CD4-positive, alpha-beta T cell (primary cell): Measurements from ENCODE around the gene TMC7. TPM values are rescaled to one million over a fixed set of nuclear protein-coding genes. Genes with fewer than 3 reads are reported as not detected.
"Not testable (repeated sequence)": the region's sequence is repeated elsewhere in the genome, so short reads cannot be mapped to it uniquely, and the experiment has no call there.

Experiments used
- ATAC-seq: fragments of 200-7000 bp; cut with Tn5 transposase; one replicate; pipeline ENCODE4 v1.10.0; 2022; ENCODE audit warnings: mild to moderate bottlenecking; ENCODE audit not compliant: poor library complexity
- CTCF ChIA-PET: fragments of 350-600 bp; sonication (Branson Sonifier 250); formaldehyde crosslinking; loops from one replicate; lab custom pipeline; 2021; ENCODE audit warnings: antibody characterized with exemption, inconsistent platforms; lab: Charles Lee
- POLR2A ChIA-PET: fragments of 350-600 bp; sonication (Branson Sonifier 250); formaldehyde crosslinking; loops from one replicate; lab custom pipeline; 2021; ENCODE audit warnings: antibody characterized with exemption, inconsistent platforms; lab: Charles Lee
- DNase-seq, 14 experiments: peaks; one replicate each; pipeline ENCODE4 v3.0.0-alpha.2; 2013 to 2020; ENCODE audit warnings: mixed read lengths in 2 of 14
- H3K27ac ChIP-seq, 2 donors: one replicate each; pipeline versions ENCODE4 v1.5.1 to v1.7.0; 2013; ENCODE audit warnings: low read length in 2 of 2, low read depth in 1 of 2, mild to moderate bottlenecking in 1 of 2
- H3K27me3 ChIP-seq, 2 experiments: 1 replicate in 1 of 2; 2 replicates in 1 of 2; pipeline versions ENCODE4 v1.6.1 to v1.7.0; 2013; ENCODE audit warnings: low read length in 2 of 2, control low read depth in 1 of 2, mild to moderate bottlenecking in 1 of 2, moderate library complexity in 1 of 2; ENCODE audit not compliant: insufficient read depth in 2 of 2, control insufficient read depth in 1 of 2
- H3K36me3 ChIP-seq: one replicate; pipeline ENCODE4 v1.6.1; 2013; ENCODE audit warnings: low read length, control low read depth; ENCODE audit not compliant: insufficient read depth
- H3K4me1 ChIP-seq: one replicate; pipeline ENCODE4 v1.6.1; 2013; ENCODE audit warnings: low read length, control low read depth; ENCODE audit not compliant: insufficient read depth
- H3K4me3 ChIP-seq: one replicate; pipeline ENCODE4 v1.5.1; 2013; ENCODE audit warnings: mild to moderate bottlenecking, low read length, moderate library complexity
- H3K9me3 ChIP-seq, 2 experiments: 1 replicate in 1 of 2; 2 replicates in 1 of 2; pipeline versions ENCODE4 v1.6.1 to v1.7.0; 2013; ENCODE audit warnings: low read length in 2 of 2, mild to moderate bottlenecking in 2 of 2, control low read depth in 1 of 2, moderate library complexity in 1 of 2; ENCODE audit not compliant: control insufficient read depth in 1 of 2, insufficient read depth in 1 of 2
- H3K27ac Mint-ChIP-seq: one replicate; pipeline ENCODE4 v1.8.0; 2020; ENCODE audit warnings: mixed read lengths
- H3K27me3 Mint-ChIP-seq: one replicate; pipeline ENCODE4 v1.8.0; 2021; ENCODE audit warnings: mixed read lengths
- H3K36me3 Mint-ChIP-seq: one replicate; pipeline ENCODE4 v1.8.0; 2021; ENCODE audit warnings: low read depth, mixed read lengths
- H3K4me1 Mint-ChIP-seq: one replicate; pipeline ENCODE4 v1.8.0; 2021; ENCODE audit warnings: low read depth, mixed read lengths
- H3K4me3 Mint-ChIP-seq: one replicate; pipeline ENCODE4 v1.8.0; 2020; ENCODE audit warnings: mild to moderate bottlenecking, mixed read lengths
- H3K9me3 Mint-ChIP-seq: one replicate; pipeline ENCODE4 v1.8.0; 2020; ENCODE audit warnings: mixed read lengths
- intact Hi-C, 2 experiments: fragments of 100-400 bp; cut with DNase I in 1 of 2; cut with micrococcal nuclease in 1 of 2; formaldehyde crosslinking; loops; one replicate each; pipeline versions ENCODE4 v1.15.1 to v1.9.0; 2023 to 2025; cut with DNase I, micrococcal nuclease
- total RNA-seq, 174 experiments: library from RNA in 2 of 174; stranded (reverse) in 2 of 174; gene quantifications; one replicate each; pipeline ENCODE4 v1.2.3 and lab custom pipeline; 2021 to 2026

Gene TMC7
- total RNA-seq, 2 experiments from 2014 or later, result not detected

- H3K27ac Mint-ChIP-seq, POLR2A ChIA-PET, DNase-seq: not testable (repeated sequence)
Observed at GRCh38 chr16:18993531-18993930, 9.8 kb downstream of the TMC7 start.

DNA sequence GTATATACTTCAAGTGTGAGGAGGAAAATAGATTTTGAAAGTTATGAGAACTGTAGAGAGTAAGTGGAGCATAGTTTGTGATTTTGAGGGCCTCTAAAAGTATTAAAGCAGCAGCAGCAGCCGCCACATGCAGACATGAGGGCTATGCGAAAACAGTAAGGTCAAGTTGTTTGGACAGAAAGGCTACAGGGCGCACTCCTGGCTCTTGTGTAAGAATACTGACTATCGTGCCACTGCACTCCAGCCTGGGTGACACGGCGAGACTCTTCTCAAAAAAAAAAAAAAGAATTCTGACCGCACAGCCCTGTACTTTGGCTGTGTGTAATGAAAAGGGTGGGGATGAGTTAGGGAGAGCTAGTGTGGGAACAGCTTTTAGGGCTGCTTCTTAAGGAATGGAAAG is 10.4 kb downstream of the TMC7 start:
- ATAC-seq, H3K27ac Mint-ChIP-seq, H3K27me3 Mint-ChIP-seq, H3K4me1 Mint-ChIP-seq, intact Hi-C loops, DNase-seq, CTCF ChIA-PET, H3K36me3 Mint-ChIP-seq, H3K4me1 ChIP-seq, H3K4me3 Mint-ChIP-seq, H3K9me3 Mint-ChIP-seq, H3K27me3 ChIP-seq, H3K4me3 ChIP-seq, H3K9me3 ChIP-seq, POLR2A ChIA-PET, H3K27ac ChIP-seq, H3K36me3 ChIP-seq: not testable (repeated sequence)

More at GRCh38 chr16:18993531-18993930, 9.8 kb downstream of the TMC7 start:
- intact Hi-C loops, H3K9me3 Mint-ChIP-seq, ATAC-seq, H3K4me1 Mint-ChIP-seq, H3K27ac ChIP-seq, H3K4me3 Mint-ChIP-seq, H3K36me3 Mint-ChIP-seq, H3K4me1 ChIP-seq, H3K4me3 ChIP-seq, CTCF ChIA-PET, H3K36me3 ChIP-seq, H3K27me3 Mint-ChIP-seq, H3K9me3 ChIP-seq, H3K27me3 ChIP-seq: not testable (repeated sequence)

- H3K4me1 ChIP-seq, H3K9me3 ChIP-seq, DNase-seq, H3K36me3 ChIP-seq, CTCF ChIA-PET, H3K9me3 Mint-ChIP-seq, H3K36me3 Mint-ChIP-seq, H3K4me3 ChIP-seq, H3K27ac ChIP-seq, H3K4me3 Mint-ChIP-seq, H3K27me3 Mint-ChIP-seq, POLR2A ChIA-PET, H3K27me3 ChIP-seq, H3K27ac Mint-ChIP-seq, ATAC-seq, H3K4me1 Mint-ChIP-seq: not testable (repeated sequence)
- intact Hi-C loops, result loop anchor here in 1 of 2 experiments (5.0 kb wide), 1 partner anchor 52 kb away; no protein-coding TSS in a partner anchor
Observed at GRCh38 chr16:18995406-18995805, 11.7 kb downstream of the TMC7 start.

DNA sequence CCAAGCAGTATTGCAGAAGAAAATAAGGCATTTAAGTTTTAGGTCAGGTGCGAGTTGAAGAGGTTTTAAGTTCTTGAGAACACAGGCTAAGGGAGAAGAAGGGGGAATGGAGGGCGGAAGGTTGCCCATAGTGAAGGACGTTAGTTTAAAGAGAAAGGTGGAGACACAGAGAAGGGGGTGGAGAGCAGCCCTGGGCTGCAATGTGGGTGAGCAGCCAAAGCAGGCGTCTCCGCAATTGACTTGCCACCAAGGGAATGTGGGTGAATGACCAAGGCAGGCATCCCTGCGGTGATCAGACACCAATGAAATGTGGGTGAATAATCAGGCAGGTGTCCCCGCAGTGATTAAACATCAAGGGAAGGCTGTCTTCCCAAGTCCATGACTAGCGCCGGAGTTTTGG is 12.8 kb downstream of the TMC7 start:
- H3K36me3 ChIP-seq, H3K4me3 ChIP-seq, H3K9me3 Mint-ChIP-seq, POLR2A ChIA-PET, H3K27me3 Mint-ChIP-seq, H3K27ac Mint-ChIP-seq, CTCF ChIA-PET, H3K9me3 ChIP-seq, ATAC-seq, H3K27me3 ChIP-seq, H3K27ac ChIP-seq, H3K4me1 ChIP-seq, H3K4me3 Mint-ChIP-seq, H3K36me3 Mint-ChIP-seq, DNase-seq, H3K4me1 Mint-ChIP-seq: not testable (repeated sequence)
- intact Hi-C loops, result loop anchor here in 1 of 2 experiments (5.0 kb wide), 1 partner anchor 51 kb away; no protein-coding TSS in a partner anchor

GRCh38 chr16:18997001-18997400 is 13.3 kb downstream of the TMC7 start:
- H3K4me1 ChIP-seq, ATAC-seq, H3K9me3 Mint-ChIP-seq, H3K27ac Mint-ChIP-seq, H3K27me3 ChIP-seq, POLR2A ChIA-PET, H3K4me3 ChIP-seq, CTCF ChIA-PET, H3K4me1 Mint-ChIP-seq, H3K9me3 ChIP-seq, H3K27ac ChIP-seq, H3K4me3 Mint-ChIP-seq, DNase-seq, H3K27me3 Mint-ChIP-seq, H3K36me3 Mint-ChIP-seq, H3K36me3 ChIP-seq: not testable (repeated sequence)
- intact Hi-C loops, result loop anchor here in 1 of 2 experiments (5.0 kb wide), 1 partner anchor 50 kb away; no protein-coding TSS in a partner anchor
